ENCODE results near the gene PKD2. TPM values are rescaled to one million over a fixed set of nuclear protein-coding genes. Genes with fewer than 3 reads are reported as not detected.
A peak's percentile ranks its signal among the peaks of the same experiment; 100 is the strongest.

Gene PKD2
- total and polyA plus RNA-seq, 2 experiments from 2014 or later = 16.3 to 27.1 TPM

- Histone ChIP-seq H3K4me3 (no peak overlapping the region), H3K27me3 (no peaks in the 10 kb centered on the region), H3K36me3 (no peaks in the 10 kb centered on the region), H3K4me1 (ENCODE audit: low read depth) (no peaks in the 10 kb centered on the region), H3K9me3 (ENCODE audit: low read depth) (no peaks in the 10 kb centered on the region), H3K27ac (no peak overlapping the region)
- DNase-seq (ENCODE audit: low read depth in 1 of 2, low spot score in 1 of 2) = peak in 1 of 2 donors; percentile 81
- TF ChIP-seq CTCF (IDR thresholded peaks at IDR 0.05; ENCODE audit: low read depth, low read length) = no peak
Observed at GRCh38 chr4:88027611-88028608, 20.5 kb downstream of the PKD2 start.

GRCh38 chr4:88028946-88029345 is 21.5 kb downstream of the PKD2 start:
- no peak for TF ChIP-seq CTCF (IDR thresholded peaks at IDR 0.05; ENCODE audit: low read depth, low read length)
- no peaks in the 10 kb centered on the region for H3K36me3 ChIP-seq
- H3K4me1 ChIP-seq (ENCODE audit: low read depth) = no peaks in the 10 kb centered on the region
- no peaks in the 10 kb centered on the region for H3K27me3 ChIP-seq
- DNase-seq (ENCODE audit: low read depth in 1 of 2, low spot score in 1 of 2) = no peak
- H3K4me3 ChIP-seq = no peak overlapping the region
- no peaks in the 10 kb centered on the region for H3K9me3 ChIP-seq (ENCODE audit: low read depth)
- no peak overlapping the region for H3K27ac ChIP-seq

GRCh38 chr4:88029556-88029955 is 22.1 kb downstream of the PKD2 start:
- no peak for DNase-seq (ENCODE audit: low read depth in 1 of 2, low spot score in 1 of 2)
- no peaks in the 10 kb centered on the region for H3K36me3 ChIP-seq
- no peak overlapping the region for H3K27ac ChIP-seq
- H3K4me1 ChIP-seq (ENCODE audit: low read depth) = no peaks in the 10 kb centered on the region
- no peak overlapping the region for H3K4me3 ChIP-seq
- H3K27me3 ChIP-seq = no peaks in the 10 kb centered on the region
- H3K9me3 ChIP-seq (ENCODE audit: low read depth) = no peaks in the 10 kb centered on the region
- TF ChIP-seq CTCF (IDR thresholded peaks at IDR 0.05; ENCODE audit: low read depth, low read length) = no peak

GRCh38 chr4:88030565-88031310 is 23.3 kb downstream of the PKD2 start:
- Histone ChIP-seq H3K9me3 (ENCODE audit: low read depth) (no peaks in the 10 kb centered on the region), H3K4me1 (ENCODE audit: low read depth) (no peaks in the 10 kb centered on the region), H3K27ac (no peak overlapping the region), H3K36me3 (peaks cover 3% of the 10 kb centered on the region), H3K4me3 (no peak overlapping the region), H3K27me3 (no peaks in the 10 kb centered on the region)
- DNase-seq (ENCODE audit: low read depth in 1 of 2, low spot score in 1 of 2) = no peak
- TF ChIP-seq CTCF (IDR thresholded peaks at IDR 0.05; ENCODE audit: low read depth, low read length) = no peak

- no peaks in the 10 kb centered on the region for H3K9me3 ChIP-seq (ENCODE audit: low read depth)
- H3K27me3 ChIP-seq = no peaks in the 10 kb centered on the region
- H3K27ac ChIP-seq = no peak overlapping the region
- TF ChIP-seq CTCF (IDR thresholded peaks at IDR 0.05; ENCODE audit: low read depth, low read length) = peak; percentile 66
- DNase-seq (ENCODE audit: low read depth in 1 of 2, low spot score in 1 of 2) = peak; percentile 72 to 78
- H3K36me3 ChIP-seq = peaks cover 15% of the 10 kb centered on the region
- no peaks in the 10 kb centered on the region for H3K4me1 ChIP-seq (ENCODE audit: low read depth)
- no peak overlapping the region for H3K4me3 ChIP-seq
Observed at GRCh38 chr4:88033309-88033708, 25.9 kb downstream of the PKD2 start.

Data from cardiac muscle cell (in vitro differentiated cells and primary cell).